NCI-H146 (cell line): ENCODE data around the gene S1PR4.

Source experiments
- DNase-seq: peaks from one replicate; lab custom pipeline; 2025; lab: John Stamatoyannopoulos, UW

S1PR4 gene, protein sequence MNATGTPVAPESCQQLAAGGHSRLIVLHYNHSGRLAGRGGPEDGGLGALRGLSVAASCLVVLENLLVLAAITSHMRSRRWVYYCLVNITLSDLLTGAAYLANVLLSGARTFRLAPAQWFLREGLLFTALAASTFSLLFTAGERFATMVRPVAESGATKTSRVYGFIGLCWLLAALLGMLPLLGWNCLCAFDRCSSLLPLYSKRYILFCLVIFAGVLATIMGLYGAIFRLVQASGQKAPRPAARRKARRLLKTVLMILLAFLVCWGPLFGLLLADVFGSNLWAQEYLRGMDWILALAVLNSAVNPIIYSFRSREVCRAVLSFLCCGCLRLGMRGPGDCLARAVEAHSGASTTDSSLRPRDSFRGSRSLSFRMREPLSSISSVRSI

DNA sequence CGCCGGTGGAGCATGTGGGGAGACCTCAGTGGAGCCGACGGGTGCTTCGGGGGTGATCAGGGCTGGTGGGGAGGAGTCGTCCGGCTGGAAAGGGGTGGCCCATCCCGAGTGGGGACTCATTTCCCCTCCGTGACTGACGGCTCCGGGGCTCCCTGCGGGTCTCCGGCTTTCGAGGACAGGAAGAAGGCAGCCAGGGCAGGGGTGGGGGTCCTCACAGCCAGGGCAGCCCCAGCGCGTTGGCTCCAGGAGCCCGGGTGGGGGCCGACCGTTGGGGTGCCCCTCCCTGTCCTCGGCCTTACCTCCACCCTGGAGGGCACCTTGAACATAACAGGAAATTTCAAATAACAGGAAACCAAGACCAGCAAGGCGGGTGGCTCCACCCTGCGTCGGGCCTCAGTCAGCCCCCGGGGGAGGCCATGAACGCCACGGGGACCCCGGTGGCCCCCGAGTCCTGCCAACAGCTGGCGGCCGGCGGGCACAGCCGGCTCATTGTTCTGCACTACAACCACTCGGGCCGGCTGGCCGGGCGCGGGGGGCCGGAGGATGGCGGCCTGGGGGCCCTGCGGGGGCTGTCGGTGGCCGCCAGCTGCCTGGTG is at the start of gene S1PR4:
TSS of gene S1PR4 (plus strand) at position 393 of the 596 bp plus-strand sequence. CDS start at position 417, 24 bp downstream.
- DNase-seq, result peak; percentile 3

DNA sequence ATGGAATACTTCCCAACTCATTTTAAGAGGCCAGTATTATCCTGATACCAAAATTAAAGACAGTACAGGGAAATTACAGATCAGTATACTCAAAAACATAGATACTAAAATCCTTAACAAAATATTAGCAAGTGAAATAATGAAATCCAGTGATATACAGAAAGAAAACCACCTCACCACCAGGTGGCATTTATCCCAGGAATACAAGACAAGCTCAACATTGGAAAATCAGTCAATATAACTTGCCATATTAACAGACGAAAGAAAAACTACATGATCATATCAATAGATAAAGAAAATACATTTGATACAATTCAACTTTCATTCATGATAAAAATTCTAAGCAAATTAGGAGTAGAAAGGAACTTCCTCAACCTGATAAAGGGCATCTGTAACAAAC is 49.5 kb upstream of the S1PR4 start:
- peak; percentile 25 for DNase-seq

DNA sequence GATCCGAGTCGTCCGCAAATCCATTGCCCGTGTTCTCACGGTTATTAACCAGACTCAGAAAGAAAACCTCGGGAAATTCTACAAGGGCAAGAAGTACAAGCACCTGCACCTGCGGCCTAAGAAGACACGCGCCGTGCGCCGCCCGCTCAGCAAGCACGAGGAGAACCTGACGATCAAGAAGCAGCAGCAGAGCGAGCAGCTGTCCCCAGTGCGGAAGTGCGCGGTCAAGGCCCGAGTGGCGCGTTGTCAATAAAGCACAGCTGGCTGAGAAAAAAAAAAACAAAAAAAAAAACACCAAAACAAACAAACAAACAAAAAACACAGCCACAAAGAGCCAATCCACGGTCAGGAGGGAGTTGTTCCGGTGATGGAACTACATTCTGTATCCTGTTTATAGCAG is 47.4 kb upstream of the S1PR4 start:
- no peak for DNase-seq

DNA sequence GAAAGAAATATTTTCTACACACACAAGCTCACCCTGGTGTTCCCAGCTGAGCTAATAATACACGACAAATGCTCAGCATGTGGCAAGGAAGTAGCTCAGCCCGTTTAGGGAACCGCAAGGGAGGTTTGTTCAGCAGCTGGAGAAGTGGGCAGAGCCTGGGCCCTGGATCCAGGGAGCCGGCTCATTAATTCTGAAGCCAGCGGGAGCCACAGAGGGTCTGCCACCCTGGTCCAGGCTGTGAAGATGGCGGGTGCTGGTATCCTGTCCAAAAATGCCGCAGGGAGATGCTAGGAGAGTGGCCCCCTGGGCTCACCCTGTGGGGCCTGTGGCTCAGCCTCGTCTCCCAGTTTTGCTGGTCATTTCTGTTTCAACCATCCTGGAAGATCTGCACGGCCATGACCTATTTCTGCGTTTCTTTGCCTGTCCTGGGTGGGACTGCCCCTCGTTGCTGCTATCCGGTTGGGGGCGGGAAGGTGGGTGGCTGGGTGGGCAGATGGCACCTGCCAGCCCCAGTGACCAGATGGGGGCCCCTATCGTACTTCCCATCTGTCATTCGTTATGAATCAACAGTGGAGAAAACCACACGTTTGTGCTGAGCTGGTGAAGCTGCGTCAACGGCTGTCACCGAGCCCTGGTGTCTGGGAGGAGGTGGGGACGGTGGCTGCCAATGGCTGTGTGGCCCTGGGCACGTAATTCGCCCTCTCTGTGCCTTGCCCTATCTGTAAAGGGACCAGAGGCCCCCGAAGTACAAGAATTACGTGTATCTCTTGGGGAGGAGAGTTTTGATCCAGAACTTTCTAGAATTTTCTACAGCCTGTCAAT is 45.4 kb upstream of the S1PR4 start:
- DNase-seq, result peak; percentile 94

DNA sequence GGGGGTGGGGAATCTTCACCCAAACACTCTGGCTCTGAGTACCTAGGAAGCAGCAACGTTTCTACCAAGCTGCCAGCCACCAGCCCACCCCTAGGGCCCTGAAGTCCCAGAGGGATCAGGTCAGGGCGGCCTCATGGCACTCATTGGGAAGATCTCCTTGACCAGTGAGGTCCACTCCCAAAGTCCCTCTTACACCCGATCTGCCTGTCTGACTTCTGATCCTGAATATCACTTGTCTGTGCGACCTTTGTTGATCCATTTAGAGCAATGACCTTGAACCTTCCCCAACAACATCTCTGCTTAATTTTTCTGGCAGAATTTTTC is 44.8 kb upstream of the S1PR4 start:
- no peak for DNase-seq

DNA sequence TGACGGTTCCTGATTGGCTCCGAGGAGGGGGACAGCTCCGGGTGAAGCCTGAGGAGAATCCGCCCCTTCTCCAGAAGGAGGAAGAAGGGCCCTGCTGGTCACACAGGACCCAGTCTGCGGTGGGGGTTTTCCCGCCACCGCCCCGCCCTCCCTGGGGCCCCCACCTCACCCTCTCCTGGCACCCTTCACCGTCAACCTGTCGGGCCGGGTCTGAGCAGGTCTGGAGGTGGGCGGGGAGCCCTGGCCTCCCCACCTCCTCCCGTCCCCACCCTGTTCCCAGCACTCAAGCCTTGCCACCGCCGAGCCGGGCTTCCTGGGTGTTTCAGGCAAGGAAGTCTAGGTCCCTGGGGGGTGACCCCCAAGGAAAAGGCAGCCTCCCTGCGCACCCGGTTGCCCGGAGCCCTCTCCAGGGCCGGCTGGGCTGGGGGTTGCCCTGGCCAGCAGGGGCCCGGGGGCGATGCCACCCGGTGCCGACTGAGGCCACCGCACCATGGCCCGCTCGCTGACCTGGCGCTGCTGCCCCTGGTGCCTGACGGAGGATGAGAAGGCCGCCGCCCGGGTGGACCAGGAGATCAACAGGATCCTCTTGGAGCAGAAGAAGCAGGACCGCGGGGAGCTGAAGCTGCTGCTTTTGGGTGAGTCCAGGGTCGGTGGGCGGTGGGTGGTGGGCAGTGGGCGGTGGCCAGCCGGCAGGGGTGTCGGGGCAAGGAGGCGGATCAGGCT is 42.4 kb upstream of the S1PR4 start, which contains the start of gene GNA15:
TSS of gene GNA15 (plus strand) at position 73 of the 723 bp plus-strand sequence. CDS start at position 491, 418 bp downstream.
- DNase-seq, result no peak

DNA sequence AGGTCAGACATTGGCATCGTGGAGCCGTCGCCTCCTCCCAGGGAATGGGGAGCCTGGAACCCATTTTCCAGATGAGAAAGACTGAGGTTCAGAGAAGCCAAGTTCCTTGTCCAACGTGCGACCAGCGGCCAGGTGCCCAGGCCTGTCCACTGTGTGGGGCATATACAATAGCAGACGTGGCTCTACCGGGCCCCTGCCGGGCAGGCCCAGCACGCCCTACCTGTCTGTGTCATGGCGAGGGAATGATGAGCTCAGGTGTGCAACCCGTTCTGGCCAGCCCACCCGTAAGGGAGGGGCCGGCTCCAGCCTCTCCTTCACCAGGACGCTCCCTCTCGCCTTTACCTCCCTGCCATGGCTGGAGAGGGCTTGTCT is 41.9 kb upstream of the S1PR4 start:
- DNase-seq, result no peak

DNA sequence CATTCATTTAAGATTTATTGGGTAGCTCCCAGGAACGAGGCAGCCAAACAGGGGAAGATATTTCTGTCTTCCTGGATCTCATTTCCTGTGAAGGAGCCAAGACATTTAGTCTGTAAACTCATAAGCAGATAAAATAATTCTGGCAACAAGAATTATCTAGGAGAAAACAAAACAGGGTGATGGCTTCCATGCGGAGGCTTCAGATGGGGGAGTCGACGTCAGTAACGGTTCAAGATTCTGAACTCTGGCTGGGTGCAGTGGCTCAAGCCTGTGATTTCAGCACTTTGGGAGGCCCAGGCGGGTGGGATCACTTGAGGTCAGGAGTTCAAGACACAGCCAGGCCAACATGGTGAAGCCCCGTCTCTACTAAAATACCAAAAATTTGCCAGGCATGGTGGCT is 41.5 kb upstream of the S1PR4 start:
- DNase-seq, result no peak

DNA sequence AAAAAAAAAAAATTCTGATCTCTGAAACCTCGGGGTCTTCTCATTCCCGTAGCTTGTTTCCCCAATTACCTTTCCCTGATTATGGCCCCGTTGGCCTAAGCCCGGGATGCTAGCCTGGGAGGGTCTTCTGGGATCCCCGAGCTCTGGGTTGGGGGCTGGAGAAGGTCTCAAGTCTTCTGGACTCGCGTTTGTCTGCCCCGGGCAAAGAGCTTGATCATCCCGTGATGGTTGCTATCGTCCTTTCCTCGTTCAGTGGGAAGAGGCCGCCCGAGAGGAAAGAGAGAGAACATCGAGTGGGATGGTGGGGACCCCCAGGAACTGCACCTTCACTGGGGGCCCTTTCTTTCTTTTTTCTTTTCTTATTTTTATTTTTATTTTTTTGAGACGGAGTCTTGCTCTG is 40.3 kb upstream of the S1PR4 start:
- DNase-seq, result no peak

DNA sequence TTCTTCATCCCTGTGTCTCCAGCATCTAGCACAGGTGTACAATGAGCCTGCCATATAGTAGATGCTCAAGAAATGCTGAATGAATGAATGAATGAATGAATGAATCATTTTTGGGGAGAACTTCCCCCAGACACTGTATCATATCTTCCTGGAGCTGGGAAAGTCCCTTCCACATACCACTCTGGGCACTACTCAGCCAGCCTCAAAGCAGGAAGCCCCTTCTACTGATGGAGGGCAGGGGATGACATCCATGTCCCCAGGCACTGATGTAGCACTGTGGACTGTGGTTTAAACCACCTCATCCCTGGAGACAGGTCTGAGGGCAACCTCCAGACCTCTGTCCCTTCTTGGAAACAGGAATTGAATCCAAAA is 37.9 kb upstream of the S1PR4 start:
- no peak for DNase-seq

DNA sequence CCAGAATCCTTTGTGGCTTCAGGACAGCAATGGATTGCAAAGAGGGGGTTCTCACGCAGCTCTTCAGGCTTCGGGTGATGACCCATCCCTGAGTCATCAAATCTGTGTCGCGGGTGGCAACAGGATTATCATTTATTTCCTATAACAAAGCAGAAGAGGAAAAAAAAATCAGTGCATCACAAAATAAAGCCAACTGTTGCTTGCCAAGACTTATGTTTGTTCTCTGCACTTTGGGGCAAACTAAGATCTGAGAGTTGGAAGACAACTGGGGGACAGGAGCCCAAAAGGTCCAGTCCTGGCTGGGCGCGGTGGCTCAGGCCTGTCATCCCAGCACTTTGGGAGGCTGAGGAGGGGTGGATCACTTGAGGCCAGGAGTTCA is 36.3 kb upstream of the S1PR4 start:
- no peak for DNase-seq

DNA sequence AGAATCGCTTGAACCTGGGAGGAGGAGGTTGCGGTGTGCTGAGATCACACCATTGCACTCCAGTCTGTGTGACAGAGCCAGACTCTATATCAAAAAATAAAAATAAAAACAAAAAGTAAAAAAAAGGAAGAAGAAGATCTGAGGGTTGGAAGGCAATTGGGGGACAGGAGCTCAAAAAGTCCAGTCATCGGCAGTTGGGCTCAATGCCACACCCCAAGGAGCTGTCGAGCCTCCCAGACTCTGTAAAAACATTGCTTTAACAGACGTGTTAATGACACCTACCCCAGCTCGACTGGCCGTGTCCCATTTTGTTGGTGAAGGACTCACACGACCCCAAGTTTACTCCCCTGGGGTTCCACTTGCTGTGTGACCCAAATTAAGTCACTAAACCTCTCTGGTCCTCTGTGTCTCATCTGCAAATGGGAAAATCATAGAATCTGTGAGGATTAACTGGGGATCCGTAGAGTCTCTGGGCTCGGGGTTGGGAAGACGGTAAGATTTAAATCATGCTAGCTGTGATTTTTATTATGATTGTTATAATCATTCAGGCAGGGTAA is 35.7 kb upstream of the S1PR4 start:
- DNase-seq, result no peak

DNA sequence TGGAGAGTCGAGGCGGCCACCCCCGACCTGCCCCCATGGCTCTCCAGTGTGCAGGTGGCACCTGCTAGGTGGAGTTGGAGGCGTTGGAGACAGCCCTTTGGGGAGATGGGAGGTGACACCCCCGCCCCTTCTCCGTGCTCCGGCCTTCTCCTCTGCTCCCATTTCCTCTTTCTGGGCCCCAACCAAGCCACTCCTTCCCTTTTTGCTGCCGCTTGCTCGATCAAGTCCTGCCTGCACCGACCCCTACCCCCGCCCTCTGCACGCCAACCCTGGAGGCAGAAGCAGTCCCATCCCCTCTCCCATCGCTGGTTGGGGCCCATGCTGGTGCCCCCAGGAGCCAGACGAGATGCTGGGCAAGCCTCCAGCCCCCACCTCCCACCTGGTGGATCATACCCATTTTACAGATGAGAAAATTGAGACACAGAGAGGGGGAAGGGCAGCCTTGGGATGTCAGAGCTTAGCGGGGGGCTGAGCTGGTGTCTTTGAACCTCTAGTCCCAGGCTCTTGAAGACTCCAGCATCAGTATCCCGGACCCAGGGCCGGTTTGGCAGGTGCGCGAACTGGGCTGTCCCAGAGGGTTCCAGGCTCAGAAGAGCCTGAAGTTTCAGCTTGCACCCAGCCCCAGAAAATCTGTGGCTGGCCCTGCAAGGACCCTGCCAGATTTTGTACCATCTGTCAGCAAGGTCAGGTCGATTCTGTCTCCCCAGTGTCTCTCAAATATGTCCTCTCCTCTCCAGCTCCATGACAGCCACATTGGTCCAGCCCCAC is 32.5 kb upstream of the S1PR4 start:
- no peak for DNase-seq

DNA sequence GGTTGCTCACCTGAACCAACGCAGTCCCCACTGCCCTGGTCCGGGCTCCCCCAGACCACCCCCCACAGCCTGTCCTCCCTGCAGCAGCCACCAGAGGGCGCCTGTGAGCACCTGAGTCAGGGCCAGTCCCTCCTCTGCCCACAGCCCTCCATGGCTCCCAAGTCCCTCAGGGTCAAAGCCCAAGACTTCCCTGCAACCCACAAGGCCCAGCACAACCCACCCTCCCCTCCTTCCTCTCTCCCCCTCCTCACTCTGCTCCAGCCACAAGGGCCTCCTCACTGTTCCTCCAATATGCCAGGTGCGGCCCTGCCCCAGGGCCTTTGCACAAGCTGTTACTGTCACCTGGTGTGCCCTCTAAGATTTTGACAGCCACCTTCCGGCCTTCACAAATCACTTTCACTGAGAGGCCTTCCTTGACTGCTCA is 31.9 kb upstream of the S1PR4 start:
- DNase-seq, result no peak

DNA sequence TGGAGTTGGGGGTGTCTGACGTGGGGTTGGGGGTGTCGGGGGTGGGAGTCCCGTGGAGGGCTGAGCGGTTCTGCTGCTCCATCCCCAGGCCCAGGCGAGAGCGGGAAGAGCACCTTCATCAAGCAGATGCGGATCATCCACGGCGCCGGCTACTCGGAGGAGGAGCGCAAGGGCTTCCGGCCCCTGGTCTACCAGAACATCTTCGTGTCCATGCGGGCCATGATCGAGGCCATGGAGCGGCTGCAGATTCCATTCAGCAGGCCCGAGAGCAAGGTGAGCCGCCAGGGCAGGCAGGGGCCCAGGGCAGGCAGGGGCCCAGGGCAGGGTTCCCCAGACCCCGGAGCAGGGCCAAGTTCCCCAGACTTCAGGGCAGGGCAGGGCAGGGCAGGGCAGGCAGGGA is 30.1 kb upstream of the S1PR4 start:
- DNase-seq, result no peak

DNA sequence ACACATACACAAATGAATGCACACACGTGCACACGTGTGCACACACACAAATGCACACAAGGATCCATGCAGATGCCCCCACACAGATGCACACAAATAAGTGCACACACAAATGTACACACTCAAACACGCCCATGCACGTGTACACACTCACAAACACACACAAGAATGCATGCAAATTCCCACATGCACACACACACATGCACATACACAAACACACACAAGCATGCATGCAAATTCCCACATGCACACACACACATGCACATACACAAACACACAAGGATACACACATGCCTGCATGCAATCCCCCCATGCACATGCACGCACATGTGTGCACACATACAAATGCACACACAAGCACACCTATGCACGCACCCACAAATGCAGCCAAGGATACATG is 29.5 kb upstream of the S1PR4 start:
- no peak for DNase-seq

DNA sequence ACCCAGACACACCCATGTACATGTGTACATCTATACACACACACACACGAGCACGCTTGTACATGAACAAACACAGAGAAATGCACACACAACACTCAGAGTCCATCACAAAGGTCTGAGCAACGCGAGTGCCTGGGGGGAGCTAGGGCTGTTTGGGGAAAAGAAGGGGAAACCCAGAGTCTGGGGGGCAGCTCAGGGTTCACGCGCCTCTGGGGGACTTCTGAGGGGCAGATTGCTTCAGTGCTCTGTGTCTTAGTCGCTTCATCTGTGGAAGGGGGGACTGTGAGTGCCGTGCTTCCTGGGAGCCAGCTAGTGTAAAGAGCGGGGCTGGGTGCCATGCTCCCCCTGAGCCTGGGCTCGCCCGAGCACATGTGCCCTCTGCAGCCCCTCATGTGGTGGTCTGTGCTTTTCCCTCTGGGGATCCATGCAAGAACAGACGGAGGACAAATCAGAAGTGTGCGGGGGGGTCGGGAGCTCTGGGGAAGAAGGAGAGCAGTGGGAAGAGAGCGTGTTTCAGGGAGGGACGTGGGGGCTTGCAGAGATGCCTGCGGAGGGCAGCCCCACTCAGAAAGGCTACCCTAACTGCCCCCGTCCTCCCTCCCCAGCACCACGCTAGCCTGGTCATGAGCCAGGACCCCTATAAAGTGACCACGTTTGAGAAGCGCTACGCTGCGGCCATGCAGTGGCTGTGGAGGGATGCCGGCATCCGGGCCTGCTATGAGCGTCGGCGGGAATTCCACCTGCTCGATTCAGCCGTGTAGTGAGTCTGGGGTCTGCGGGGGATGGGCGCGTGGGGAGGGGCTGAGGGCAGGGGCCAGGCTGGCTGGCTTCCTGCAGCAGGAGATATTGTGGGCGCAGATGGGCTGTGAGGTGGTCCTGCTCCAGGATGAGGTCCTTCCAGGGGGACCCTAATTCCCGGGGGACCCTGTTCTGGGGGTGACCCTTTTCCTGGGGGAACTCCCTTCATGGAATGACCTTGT is 28.8 kb upstream of the S1PR4 start:
- peak; percentile 13 for DNase-seq

DNA sequence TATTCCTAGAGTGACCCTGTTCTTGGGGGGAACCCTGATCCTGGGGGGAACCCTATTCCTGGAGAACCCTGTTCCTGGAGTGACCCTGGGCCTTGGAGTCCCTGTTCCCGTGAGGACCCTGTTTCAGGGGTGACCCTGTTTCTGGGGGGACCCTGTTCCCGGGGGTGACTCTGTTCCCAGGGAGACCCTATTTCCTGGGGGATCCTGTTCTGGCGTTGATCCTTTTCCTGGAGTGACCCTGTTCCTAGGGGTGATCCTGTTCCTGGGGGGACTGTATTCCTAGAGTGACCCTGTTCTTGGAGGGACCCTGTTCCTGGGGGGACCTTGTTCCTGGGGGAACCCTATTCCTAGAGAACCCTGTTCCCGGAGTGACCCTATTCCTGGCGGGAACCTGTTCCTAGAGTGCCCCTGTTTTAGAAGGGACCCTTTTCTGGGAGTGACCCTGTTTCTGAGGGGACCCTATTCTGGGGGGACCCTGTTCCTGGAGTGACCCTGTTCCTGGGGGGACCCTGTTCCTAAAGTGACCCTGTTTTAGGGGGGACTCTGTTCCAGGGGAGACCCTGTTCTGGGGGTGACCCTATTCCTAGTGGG is 27.7 kb upstream of the S1PR4 start:
- no peak for DNase-seq

DNA sequence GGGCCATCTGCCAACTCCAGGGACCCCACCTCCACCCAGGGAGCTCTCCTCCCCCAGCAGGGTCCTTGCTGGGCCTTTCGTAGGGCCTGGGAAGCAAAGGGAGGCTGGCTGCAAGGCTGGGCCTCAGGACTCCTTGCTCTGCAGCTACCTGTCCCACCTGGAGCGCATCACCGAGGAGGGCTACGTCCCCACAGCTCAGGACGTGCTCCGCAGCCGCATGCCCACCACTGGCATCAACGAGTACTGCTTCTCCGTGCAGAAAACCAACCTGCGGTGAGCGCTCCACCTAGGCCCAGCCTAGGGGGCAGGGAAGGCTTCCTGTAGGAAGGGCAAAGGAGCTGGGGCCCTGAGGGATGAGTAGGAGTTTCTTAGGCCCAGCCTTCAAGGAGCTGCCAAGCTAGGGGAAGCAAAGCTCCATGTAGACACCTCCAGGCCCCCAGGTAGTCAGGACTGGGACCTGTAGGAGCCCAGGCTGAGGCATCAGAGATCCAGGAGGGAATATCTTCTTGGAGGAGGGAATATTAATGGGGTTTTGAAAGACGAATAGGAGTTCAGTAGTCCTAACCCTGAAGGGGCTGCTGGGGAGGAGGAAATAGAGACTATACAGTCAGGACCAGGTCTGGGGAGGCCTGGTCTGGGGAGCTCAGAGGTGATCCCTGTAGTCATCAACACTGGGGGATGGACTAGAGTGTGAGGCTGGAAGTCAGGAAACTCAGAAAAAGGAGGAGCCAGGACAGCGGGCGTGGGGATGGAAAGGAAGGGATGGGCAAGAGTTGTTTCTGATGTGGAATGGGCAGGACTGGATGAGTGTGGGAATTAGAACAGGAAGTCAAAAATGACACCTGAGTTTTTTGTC is 26.8 kb upstream of the S1PR4 start:
- no peak for DNase-seq
